CD4-positive, alpha-beta T cell (primary cell): ENCODE measurements around the gene PATJ. TPM values are rescaled to one million over a fixed set of nuclear protein-coding genes. Genes with fewer than 3 reads are reported as not detected.

Source experiments
- ATAC-seq: fragments of 200-7000 bp; cut with Tn5 transposase; one replicate; pipeline ENCODE4 v1.10.0; 2022; ENCODE audit warnings: mild to moderate bottlenecking; ENCODE audit not compliant: poor library complexity
- CTCF ChIA-PET: fragments of 350-600 bp; sonication (Branson Sonifier 250); formaldehyde crosslinking; loops from one replicate; lab custom pipeline; 2021; ENCODE audit warnings: antibody characterized with exemption, inconsistent platforms; lab: Charles Lee
- POLR2A ChIA-PET: fragments of 350-600 bp; sonication (Branson Sonifier 250); formaldehyde crosslinking; loops from one replicate; lab custom pipeline; 2021; ENCODE audit warnings: antibody characterized with exemption, inconsistent platforms; lab: Charles Lee
- DNase-seq, 14 experiments: peaks; one replicate each; pipeline ENCODE4 v3.0.0-alpha.2; 2013 to 2020; ENCODE audit warnings: mixed read lengths in 2 of 14
- H3K27ac ChIP-seq, 2 donors: one replicate each; pipeline versions ENCODE4 v1.5.1 to v1.7.0; 2013; ENCODE audit warnings: low read length in 2 of 2, low read depth in 1 of 2, mild to moderate bottlenecking in 1 of 2
- H3K27me3 ChIP-seq, 2 experiments: 1 replicate in 1 of 2; 2 replicates in 1 of 2; pipeline versions ENCODE4 v1.6.1 to v1.7.0; 2013; ENCODE audit warnings: low read length in 2 of 2, control low read depth in 1 of 2, mild to moderate bottlenecking in 1 of 2, moderate library complexity in 1 of 2; ENCODE audit not compliant: insufficient read depth in 2 of 2, control insufficient read depth in 1 of 2
- H3K36me3 ChIP-seq: one replicate; pipeline ENCODE4 v1.6.1; 2013; ENCODE audit warnings: low read length, control low read depth; ENCODE audit not compliant: insufficient read depth
- H3K4me1 ChIP-seq: one replicate; pipeline ENCODE4 v1.6.1; 2013; ENCODE audit warnings: low read length, control low read depth; ENCODE audit not compliant: insufficient read depth
- H3K4me3 ChIP-seq: one replicate; pipeline ENCODE4 v1.5.1; 2013; ENCODE audit warnings: mild to moderate bottlenecking, low read length, moderate library complexity
- H3K9me3 ChIP-seq, 2 experiments: 1 replicate in 1 of 2; 2 replicates in 1 of 2; pipeline versions ENCODE4 v1.6.1 to v1.7.0; 2013; ENCODE audit warnings: low read length in 2 of 2, mild to moderate bottlenecking in 2 of 2, control low read depth in 1 of 2, moderate library complexity in 1 of 2; ENCODE audit not compliant: control insufficient read depth in 1 of 2, insufficient read depth in 1 of 2
- H3K27ac Mint-ChIP-seq: one replicate; pipeline ENCODE4 v1.8.0; 2020; ENCODE audit warnings: mixed read lengths
- H3K27me3 Mint-ChIP-seq: one replicate; pipeline ENCODE4 v1.8.0; 2021; ENCODE audit warnings: mixed read lengths
- H3K36me3 Mint-ChIP-seq: one replicate; pipeline ENCODE4 v1.8.0; 2021; ENCODE audit warnings: low read depth, mixed read lengths
- H3K4me1 Mint-ChIP-seq: one replicate; pipeline ENCODE4 v1.8.0; 2021; ENCODE audit warnings: low read depth, mixed read lengths
- H3K4me3 Mint-ChIP-seq: one replicate; pipeline ENCODE4 v1.8.0; 2020; ENCODE audit warnings: mild to moderate bottlenecking, mixed read lengths
- H3K9me3 Mint-ChIP-seq: one replicate; pipeline ENCODE4 v1.8.0; 2020; ENCODE audit warnings: mixed read lengths
- CTCF ChIP-seq: fragments of 200-600 bp; IDR thresholded peaks from one replicate; pipeline ENCODE4 v1.8.0; 2022; ENCODE audit warnings: antibody characterized with exemption, mild to moderate bottlenecking
- intact Hi-C, 2 experiments: fragments of 100-400 bp; cut with DNase I in 1 of 2; cut with micrococcal nuclease in 1 of 2; formaldehyde crosslinking; loops; one replicate each; pipeline versions ENCODE4 v1.15.1 to v1.9.0; 2023 to 2025; cut with DNase I, micrococcal nuclease
- total RNA-seq, 174 experiments: library from RNA in 2 of 174; stranded (reverse) in 2 of 174; gene quantifications; one replicate each; pipeline ENCODE4 v1.2.3 and lab custom pipeline; 2021 to 2026

Gene PATJ
- total RNA-seq, 2 experiments from 2014 or later: 50.4 to 54.1 TPM

GRCh38 chr1:61914823-61915482, 172.7 kb downstream of the PATJ start:
- Mint-ChIP-seq H3K36me3 (peaks cover 73% of the 10 kb centered on the region), H3K27ac (no peak overlapping the region), H3K27me3 (no peaks in the 10 kb centered on the region), H3K4me1 (no peaks in the 10 kb centered on the region), H3K9me3 (no peaks in the 10 kb centered on the region), H3K4me3 (no peak overlapping the region)
- ATAC-seq (no peak), DNase-seq (no peak)
- no peak overlapping the region for H3K27ac ChIP-seq
- no peaks in the 10 kb centered on the region for H3K27me3 ChIP-seq
- intact Hi-C loops: no loop called here
- no peaks in the 10 kb centered on the region for H3K9me3 ChIP-seq
- ChIA-PET CTCF (no interaction called here), POLR2A (no interaction called here)
- no peak overlapping the region for H3K4me3 ChIP-seq
- no peak for TF ChIP-seq CTCF
- H3K36me3 ChIP-seq: peaks cover 9% of the 10 kb centered on the region
- H3K4me1 ChIP-seq: no peaks in the 10 kb centered on the region

GRCh38 chr1:61921435-61921834, 179.2 kb downstream of the PATJ start:
- intact Hi-C loops: no loop called here
- no peak for TF ChIP-seq CTCF
- H3K4me1 Mint-ChIP-seq: no peaks in the 10 kb centered on the region
- ChIA-PET CTCF (no interaction called here), POLR2A (no interaction called here)
- no peak overlapping the region for H3K4me3 ChIP-seq
- H3K36me3 ChIP-seq: peaks cover 5% of the 10 kb centered on the region
- no peaks in the 10 kb centered on the region for H3K9me3 Mint-ChIP-seq
- peaks cover 64% of the 10 kb centered on the region for H3K36me3 Mint-ChIP-seq
- H3K27me3 Mint-ChIP-seq: no peaks in the 10 kb centered on the region
- H3K4me3 Mint-ChIP-seq: no peak overlapping the region
- DNase-seq (no peak), ATAC-seq (no peak)
- H3K4me1 ChIP-seq: no peaks in the 10 kb centered on the region
- H3K27ac Mint-ChIP-seq: no peak overlapping the region
- no peaks in the 10 kb centered on the region for H3K27me3 ChIP-seq
- no peaks in the 10 kb centered on the region for H3K9me3 ChIP-seq
- H3K27ac ChIP-seq: no peak overlapping the region

DNA sequence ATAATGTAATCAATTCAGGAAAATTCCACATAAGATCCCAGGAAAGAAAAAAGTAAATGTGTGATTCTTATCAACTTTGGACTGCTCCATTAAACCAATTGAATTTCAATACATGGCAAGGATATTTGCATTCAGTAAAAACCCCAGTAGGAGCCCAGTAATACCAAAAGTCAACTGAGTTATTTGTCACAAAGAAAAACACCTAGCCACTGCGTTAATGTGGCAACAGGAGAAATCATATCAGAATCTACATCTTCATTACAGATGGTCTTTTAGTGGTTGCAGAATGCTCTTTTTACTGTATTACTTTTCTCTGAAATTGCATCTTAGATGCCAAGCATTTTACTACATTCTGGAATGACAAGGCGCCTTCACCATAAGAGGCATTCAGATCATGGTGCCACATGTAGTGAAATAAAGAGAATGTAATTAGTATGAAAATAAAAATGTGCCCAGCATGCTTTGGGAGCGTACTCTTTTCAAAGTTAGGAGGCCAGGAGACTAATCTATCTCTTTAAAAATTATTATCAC, 180.7 kb downstream of the PATJ start:
- ATAC-seq (no peak), DNase-seq (no peak)
- Mint-ChIP-seq H3K4me3 (no peak overlapping the region), H3K9me3 (no peaks in the 10 kb centered on the region), H3K36me3 (peaks cover 59% of the 10 kb centered on the region), H3K27me3 (no peaks in the 10 kb centered on the region), H3K27ac (no peak overlapping the region), H3K4me1 (no peaks in the 10 kb centered on the region)
- Histone ChIP-seq H3K9me3 (no peaks in the 10 kb centered on the region), H3K27me3 (no peaks in the 10 kb centered on the region), H3K4me1 (no peaks in the 10 kb centered on the region), H3K27ac (no peak overlapping the region), H3K36me3 (peaks cover 13% of the 10 kb centered on the region), H3K4me3 (no peak overlapping the region)
- CTCF ChIA-PET: no interaction called here
- POLR2A ChIA-PET: no interaction called here
- intact Hi-C loops: no loop called here
- TF ChIP-seq CTCF: no peak
